TTC549 (cell line): Measurements from ENCODE around the gene CFAP92.

Source experiments
- FAIRE-seq: peaks from 2 replicates; lab custom pipeline; 2012; peaks lifted over from hg19 to GRCh38; lab: Jason Lieb, UNC

The CFAP92 gene

DNA sequence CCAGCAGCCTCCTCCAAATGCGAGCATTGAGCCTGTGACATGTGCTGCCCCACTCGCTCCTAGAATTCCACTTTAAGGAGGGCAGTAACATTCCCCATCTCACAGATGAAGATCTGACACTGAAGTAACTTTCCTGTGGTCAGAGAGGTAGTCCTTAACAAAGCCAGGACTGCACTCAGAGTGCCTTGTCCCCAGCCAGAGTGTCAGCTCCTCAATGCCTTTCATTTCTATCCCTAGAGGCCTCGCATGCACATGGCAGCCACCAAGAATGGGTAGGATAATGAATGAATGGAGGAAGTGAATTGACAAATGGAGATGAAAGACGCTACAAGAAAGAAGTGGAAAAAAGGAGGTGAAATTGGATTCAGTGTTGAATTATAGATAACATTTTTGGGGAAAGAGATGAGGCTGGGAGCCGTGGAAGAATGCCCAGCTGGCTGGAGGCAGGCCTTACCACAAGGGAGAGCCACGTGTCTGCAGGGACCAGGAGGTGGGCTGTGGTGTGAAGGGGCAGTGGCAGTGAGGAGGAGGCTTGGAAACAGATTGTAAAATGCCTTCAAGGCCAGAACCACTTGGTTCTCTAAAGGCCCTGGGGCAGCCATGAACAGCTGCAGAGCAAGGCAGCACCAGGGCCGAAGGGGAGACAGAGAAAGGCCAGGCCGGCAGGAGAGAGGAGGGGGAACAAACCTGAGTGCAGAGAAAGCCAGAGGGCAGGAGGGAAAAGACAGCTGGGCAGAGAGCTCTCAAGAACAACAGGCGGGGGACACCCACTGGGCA, 10.4 kb downstream of the CFAP92 start:
- FAIRE-seq = no peak

- no peak for FAIRE-seq
Measured at GRCh38 chr3:128975276-128975675, 18.6 kb downstream of the CFAP92 start.

DNA sequence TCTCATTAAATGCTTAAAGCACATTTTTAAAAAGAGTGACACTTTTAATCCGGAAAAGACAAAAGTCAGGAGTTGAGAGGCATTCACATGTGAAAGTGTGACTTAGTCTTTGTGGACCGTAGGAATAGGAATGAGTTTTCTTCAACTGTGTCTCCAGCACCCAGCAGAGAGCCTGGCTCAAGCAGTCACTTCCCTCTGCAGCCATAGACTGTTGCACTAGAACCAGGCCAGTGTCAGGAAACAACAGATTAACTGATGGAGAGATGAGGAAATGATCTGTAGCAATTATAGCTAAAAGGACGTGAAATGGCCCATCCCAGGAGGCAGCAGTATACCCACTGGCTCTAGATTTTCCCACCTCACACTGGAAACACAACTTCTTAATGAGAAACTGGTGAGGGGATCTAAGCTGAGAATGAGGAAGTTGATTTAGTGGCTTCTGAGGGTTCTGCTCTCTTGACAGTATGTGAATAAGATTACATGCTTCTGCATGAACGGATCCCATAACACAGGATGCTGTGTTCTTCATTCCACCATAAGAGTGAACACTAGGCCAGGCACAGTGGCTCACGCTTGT, 19.8 kb downstream of the CFAP92 start:
- no peak for FAIRE-seq

DNA sequence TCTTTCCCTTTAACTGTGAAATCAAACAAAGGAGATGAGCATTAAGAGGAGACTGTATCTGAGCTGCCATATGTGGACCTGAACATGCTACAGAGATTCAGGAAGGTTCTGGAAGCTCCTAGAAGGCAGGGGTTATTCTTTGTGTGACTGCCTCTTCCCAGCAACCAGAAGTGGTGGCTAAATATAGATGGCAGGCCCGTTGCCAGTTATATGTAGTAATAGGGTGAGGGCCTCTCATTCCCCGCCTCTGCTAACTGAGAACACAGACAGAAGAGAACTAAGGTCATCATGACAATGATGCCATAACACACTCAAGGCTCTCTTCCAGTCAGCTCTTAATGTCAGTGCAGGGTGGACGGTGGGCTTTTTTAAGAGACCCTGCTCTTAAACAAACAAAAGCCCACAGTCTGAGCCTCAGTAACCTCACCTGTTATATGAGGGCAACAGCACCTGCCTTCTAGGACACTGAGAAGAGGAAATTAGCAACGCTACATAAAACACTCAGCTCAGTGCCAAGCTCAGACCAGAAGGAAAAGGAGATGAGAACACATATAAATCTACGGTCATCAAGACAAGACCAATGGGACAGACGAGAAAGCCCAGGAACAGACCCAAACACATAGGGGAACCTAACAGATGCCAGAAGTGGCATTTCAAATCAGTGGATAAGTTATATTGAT, 22.3 kb downstream of the CFAP92 start:
- FAIRE-seq = no peak

GRCh38 chr3:128970740-128971047, 23.2 kb downstream of the CFAP92 start:
- FAIRE-seq = no peak

DNA sequence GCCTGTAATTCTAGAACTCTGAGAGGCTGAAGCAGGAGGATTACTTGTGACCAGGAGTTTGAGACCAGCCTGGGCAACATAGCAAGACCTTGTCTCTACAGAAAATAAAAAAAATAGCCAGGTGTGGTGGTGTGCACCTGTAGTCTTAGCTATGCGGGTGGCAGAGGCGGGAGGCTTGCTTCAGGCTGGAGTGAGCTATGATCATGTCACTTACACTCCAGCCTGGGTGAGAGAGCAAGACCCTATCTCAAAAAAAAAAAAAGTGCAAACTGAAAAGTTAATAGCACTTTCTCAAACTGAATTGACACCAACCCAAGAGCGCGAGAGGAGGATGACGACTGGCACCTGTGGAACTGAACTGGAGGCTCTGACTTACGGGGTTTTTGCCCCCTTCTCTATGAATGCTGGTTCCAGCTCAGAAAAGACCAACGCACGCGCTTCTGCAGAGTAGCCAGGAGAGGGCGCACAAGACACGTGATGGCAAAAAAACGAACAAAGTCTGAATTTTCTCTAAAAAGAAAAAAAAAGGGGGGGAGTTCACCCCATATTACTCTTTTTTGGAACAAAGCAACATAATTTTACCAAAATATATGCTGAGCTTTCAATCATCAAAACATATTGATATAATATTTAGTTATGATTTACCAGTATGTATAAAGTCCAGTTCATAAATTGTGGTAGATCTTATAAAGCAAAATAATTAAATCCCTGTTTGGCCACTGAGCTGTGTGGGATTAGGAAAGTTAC, 23.7 kb downstream of the CFAP92 start:
- FAIRE-seq = no peak

- no peak for FAIRE-seq
Measured at GRCh38 chr3:128967748-128968355, 26.0 kb downstream of the CFAP92 start.

DNA sequence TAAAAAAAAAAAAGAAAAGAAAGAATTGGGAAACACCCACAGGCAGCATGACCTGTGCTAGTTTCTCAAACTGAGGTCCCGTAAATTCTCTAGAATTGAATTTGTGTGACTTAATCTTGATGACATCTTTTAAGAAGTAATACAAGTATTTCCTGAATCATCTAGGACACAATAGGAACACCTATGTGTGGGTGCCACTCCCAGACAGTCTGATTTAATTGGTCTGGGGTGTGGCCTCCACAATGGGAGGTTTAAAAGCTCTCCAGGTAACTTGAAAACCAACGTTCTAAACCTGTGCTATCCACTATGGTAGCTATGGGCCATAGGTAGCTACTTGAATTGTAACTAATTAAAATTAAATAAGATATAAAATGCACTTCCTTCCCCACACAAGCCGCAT, 28.1 kb downstream of the CFAP92 start:
- no peak for FAIRE-seq

- FAIRE-seq = no peak
Measured at GRCh38 chr3:128965280-128965679, 28.6 kb downstream of the CFAP92 start.

DNA sequence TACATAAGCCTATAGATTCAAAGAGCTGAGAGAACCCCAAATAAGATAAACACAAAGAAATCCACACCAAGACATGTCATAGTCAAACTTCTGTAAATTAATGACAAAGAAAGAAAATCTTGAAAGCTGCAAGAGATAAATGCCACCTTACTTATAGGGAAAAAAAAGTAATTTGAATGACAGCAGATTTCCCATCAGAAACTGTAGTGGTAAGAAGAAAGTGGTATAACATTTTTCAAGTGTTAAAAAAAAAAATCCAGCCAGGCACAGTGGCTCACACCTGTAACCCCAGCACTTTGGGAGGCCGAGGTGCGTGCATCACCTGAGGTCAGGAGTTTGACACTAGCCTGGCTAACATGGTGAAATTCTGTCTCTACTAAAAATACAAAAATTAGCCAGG, 37.4 kb downstream of the CFAP92 start:
- FAIRE-seq = no peak

DNA sequence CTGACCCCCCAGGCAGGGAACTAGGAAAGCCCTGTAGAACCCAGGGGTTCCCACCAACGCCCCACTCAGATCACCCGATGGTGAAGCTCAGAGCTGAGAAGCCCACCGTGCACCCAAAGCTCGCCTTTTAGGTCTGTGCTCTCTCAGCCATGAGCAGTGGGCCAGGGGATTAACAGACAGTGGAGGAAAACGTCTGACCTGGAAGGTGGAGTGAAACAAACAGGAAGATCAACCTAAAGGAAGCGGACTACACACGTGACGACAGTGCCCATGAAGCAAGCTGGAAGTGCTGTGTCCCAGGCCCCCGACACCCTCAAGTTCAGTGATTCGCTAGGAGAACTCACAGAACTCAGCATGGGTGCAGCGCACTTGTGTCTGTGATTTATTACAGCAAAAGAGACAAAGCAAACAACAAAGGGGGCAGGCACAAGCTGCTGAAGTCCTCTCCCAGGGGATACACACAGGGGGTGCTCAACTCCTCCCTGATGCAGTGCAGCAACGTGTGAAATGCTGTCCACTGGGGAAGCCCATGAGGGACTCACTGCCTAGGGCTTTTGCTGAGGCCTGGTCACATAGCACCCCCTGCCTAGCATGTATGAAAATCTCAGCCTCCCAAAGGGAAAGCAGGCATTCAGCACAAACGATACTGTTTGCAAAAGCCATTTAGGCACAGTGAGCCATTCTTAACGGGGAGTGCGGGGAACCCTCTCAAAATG, 43.5 kb downstream of the CFAP92 start:
- no peak for FAIRE-seq

DNA sequence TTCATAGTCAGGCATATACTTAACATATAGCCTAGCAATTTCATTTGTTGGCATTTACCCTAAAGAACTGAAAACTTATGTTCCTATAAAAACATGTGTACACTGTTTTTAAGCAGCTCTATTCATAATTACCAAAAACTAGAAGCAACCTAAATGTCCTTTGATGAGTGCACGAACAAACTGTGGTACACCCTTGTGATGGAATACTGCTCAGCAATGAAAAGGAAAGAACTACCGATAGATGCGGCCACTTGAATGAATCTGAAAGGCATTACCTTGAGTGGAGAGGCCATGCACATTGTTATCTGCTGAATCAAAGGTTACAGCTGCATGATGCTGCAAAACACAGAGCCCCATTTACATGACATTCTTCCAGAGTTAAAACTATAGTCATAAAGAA, 44.7 kb downstream of the CFAP92 start:
- FAIRE-seq = no peak

- FAIRE-seq = no peak
Measured at GRCh38 chr3:128946411-128946810, 47.5 kb downstream of the CFAP92 start.

GRCh38 chr3:128945878-128946175, 48.0 kb downstream of the CFAP92 start:
- FAIRE-seq = no peak

- FAIRE-seq = no peak
Measured at GRCh38 chr3:128945041-128945877, 48.6 kb downstream of the CFAP92 start.

DNA sequence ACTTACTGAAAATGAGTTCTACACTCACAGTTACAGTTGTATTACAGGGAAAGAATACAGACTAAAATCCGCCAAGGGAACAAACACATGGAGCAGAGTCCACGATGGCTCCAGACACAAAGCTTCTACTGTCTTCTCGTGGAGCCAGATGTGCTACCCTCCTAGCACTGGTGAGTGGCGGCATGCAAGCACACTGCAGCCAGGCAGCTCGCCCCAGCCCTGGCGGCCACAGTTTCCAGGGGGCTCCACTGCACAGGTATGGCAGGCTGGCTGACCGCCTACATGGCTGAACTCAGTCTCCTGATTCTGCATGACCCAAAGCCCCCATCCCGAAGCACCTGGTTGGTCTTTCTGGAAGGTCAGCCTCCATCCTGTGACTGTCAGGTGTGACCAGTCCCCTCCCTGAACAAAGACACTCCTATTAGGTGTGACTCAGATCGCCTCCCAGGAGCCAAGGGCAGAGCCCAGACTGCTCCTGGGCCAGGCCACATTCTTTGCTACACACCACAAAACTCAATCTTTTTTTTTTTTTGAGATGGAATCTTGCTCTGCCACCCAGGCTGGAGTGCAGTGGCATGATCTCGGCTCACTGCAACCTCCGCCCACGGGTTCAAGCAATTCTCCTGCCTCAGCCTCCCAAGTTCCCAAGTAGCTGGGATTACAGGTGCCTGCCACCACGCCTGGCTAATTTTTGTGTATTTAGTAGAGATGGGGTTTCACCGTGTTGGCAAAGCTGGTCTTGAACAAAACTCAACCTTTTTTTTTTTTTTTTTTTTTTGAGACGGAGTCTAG, 51.5 kb downstream of the CFAP92 start:
- no peak for FAIRE-seq

- no peak for FAIRE-seq
Measured at GRCh38 chr3:128940252-128940651, 53.6 kb downstream of the CFAP92 start.

GRCh38 chr3:128936341-128936740, 57.5 kb downstream of the CFAP92 start:
- FAIRE-seq = no peak

DNA sequence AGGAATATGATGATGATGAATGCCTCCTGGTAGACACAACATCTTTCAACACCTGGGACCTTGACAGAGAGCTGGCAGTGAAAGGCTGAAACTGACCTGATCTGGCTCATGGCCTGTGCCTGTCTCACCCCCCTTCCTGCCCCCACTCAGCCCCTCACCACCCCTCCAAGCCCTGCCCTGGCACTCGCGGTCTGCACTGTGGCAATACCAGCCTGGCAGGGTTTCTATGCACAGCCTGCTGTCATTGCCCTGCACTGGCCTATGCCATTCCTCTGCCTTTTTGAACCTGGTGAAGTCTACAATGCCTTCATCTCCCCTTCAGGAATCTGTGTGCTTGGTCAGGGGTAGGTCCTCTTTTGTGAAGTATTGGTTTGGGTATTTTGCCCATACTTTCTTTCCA, 58.0 kb downstream of the CFAP92 start:
- no peak for FAIRE-seq

- no peak for FAIRE-seq
Measured at GRCh38 chr3:128933922-128934253, 60.0 kb downstream of the CFAP92 start.
